ENCODE measurements around the gene JAKMIP1.

The JAKMIP1 gene

GRCh38 chr4:6055436-6055835, 144.9 kb downstream of the JAKMIP1 start:
- H3K27ac Mint-ChIP-seq, result no peak overlapping the region
- ATAC-seq (ENCODE audit: low read depth), result no peak
- no peak for DNase-seq (ENCODE audit: low spot score in 2 of 2)

GRCh38 chr4:6055030-6055429, 145.3 kb downstream of the JAKMIP1 start:
- Mint-ChIP-seq H3K9me3 (peaks cover 3% of the 10 kb centered on the region), H3K4me3 (no peak overlapping the region), H3K27me3 (no peaks in the 10 kb centered on the region), H3K36me3 (no peaks in the 10 kb centered on the region), H3K4me1 (no peaks in the 10 kb centered on the region), H3K27ac (no peak overlapping the region)
- no peak for DNase-seq (ENCODE audit: low spot score in 2 of 2)
- no peak for ATAC-seq (ENCODE audit: low read depth)

More at GRCh38 chr4:6055436-6055835, 144.9 kb downstream of the JAKMIP1 start:
- Mint-ChIP-seq H3K4me1 (no peaks in the 10 kb centered on the region), H3K9me3 (peaks cover 3% of the 10 kb centered on the region), H3K27me3 (no peaks in the 10 kb centered on the region), H3K36me3 (no peaks in the 10 kb centered on the region), H3K4me3 (no peak overlapping the region)

- DNase-seq (ENCODE audit: low spot score in 2 of 2) (no peak), ATAC-seq (ENCODE audit: low read depth) (no peak)
- Mint-ChIP-seq H3K4me3 (no peak overlapping the region), H3K27me3 (no peaks in the 10 kb centered on the region), H3K27ac (no peak overlapping the region), H3K9me3 (peaks cover 3% of the 10 kb centered on the region), H3K4me1 (no peaks in the 10 kb centered on the region), H3K36me3 (no peaks in the 10 kb centered on the region)
Observed at GRCh38 chr4:6054162-6054922, 146.0 kb downstream of the JAKMIP1 start.

DNA sequence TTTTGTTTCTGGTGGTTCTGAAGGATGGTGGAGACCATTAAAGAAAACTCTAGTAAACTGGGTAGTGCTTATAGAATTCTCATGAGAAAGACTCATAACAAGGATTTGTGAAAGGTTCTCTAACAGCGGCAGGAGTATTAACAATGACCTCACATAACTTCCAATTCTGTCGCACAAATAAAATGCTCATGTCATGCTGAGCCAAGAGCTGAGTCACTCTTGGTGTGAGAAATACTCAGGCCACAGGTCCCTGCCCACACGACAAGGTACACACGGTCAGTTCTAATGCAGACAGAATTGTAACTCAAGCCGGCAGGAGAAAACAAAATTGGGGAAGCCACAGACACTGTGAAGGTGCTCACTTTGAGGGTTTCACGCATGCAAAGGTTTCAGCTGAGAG, 147.7 kb downstream of the JAKMIP1 start:
- Mint-ChIP-seq H3K4me3 (no peak overlapping the region), H3K4me1 (no peaks in the 10 kb centered on the region), H3K27ac (no peak overlapping the region), H3K27me3 (no peaks in the 10 kb centered on the region), H3K36me3 (no peaks in the 10 kb centered on the region), H3K9me3 (peaks cover 3% of the 10 kb centered on the region)
- no peak for DNase-seq (ENCODE audit: low spot score in 2 of 2)
- ATAC-seq (ENCODE audit: low read depth), result no peak

GRCh38 chr4:6050551-6050950, 149.8 kb downstream of the JAKMIP1 start:
- DNase-seq (ENCODE audit: low spot score in 2 of 2), result no peak

DNA sequence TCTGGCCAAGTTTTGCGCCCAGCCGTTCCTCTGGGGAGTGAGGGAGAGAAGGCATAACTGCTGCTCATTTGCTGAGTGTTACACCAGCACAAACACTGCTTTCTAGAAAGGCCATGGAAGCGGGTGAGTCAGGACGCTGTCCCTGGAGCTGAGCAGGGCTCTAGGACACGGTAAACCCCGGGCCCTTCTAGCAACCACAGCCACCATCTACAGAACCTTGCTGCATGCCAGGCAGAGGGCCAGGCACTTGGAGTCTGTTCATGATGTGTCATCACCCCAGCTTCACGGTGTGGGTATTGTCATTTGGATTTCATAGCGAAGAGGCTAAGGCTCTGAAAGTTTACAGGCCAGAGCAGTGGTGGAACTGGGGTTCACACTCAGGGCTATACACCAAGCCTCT, 150.4 kb downstream of the JAKMIP1 start:
- Mint-ChIP-seq H3K9me3 (no peaks in the 10 kb centered on the region), H3K27me3 (no peaks in the 10 kb centered on the region), H3K27ac (no peak overlapping the region), H3K4me3 (no peak overlapping the region), H3K4me1 (no peaks in the 10 kb centered on the region), H3K36me3 (no peaks in the 10 kb centered on the region)
- no peak for ATAC-seq (ENCODE audit: low read depth)
- DNase-seq (ENCODE audit: low spot score in 2 of 2), result no peak

More at GRCh38 chr4:6050551-6050950, 149.8 kb downstream of the JAKMIP1 start:
- H3K4me3 Mint-ChIP-seq, result no peak overlapping the region
- H3K27me3 Mint-ChIP-seq, result no peaks in the 10 kb centered on the region
- no peak overlapping the region for H3K27ac Mint-ChIP-seq
- H3K4me1 Mint-ChIP-seq, result no peaks in the 10 kb centered on the region
- ATAC-seq (ENCODE audit: low read depth), result no peak
- H3K9me3 Mint-ChIP-seq, result no peaks in the 10 kb centered on the region
- H3K36me3 Mint-ChIP-seq, result no peaks in the 10 kb centered on the region

DNA sequence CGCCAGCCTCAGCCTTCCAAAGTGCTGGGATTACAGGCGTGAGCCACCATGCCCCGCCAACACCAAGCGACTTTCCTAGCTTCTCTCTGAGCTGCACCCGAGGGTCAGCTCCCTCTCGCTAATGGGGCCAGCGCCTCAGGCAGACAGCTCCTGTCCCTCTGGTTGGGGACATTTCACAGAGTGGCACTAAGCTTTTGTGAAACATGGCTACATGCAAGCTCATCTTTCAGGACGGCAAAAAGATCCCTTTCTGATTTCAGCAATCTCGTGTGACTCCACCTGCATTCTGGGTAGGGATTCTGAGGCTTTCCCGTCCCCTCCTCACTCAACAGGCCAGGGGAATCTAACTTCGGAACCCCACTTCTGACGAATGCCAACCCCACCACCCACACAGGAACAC, 151.1 kb downstream of the JAKMIP1 start:
- no peak overlapping the region for H3K27ac Mint-ChIP-seq
- H3K4me1 Mint-ChIP-seq, result no peaks in the 10 kb centered on the region
- ATAC-seq (ENCODE audit: low read depth) (no peak), DNase-seq (ENCODE audit: low spot score in 2 of 2) (no peak)
- H3K27me3 Mint-ChIP-seq, result peaks cover under 1% of the 10 kb centered on the region
- no peak overlapping the region for H3K4me3 Mint-ChIP-seq
- H3K9me3 Mint-ChIP-seq, result no peaks in the 10 kb centered on the region
- H3K36me3 Mint-ChIP-seq, result no peaks in the 10 kb centered on the region

- Mint-ChIP-seq H3K27ac (no peak overlapping the region), H3K36me3 (no peaks in the 10 kb centered on the region), H3K4me3 (no peak overlapping the region), H3K4me1 (no peaks in the 10 kb centered on the region), H3K9me3 (no peaks in the 10 kb centered on the region), H3K27me3 (peaks cover 5% of the 10 kb centered on the region)
- no peak for ATAC-seq (ENCODE audit: low read depth)
- no peak for DNase-seq (ENCODE audit: low spot score in 2 of 2)
Observed at GRCh38 chr4:6048537-6048936, 151.8 kb downstream of the JAKMIP1 start.

- ATAC-seq (ENCODE audit: low read depth) (no peak), DNase-seq (ENCODE audit: low spot score in 2 of 2) (no peak)
- H3K27ac Mint-ChIP-seq, result no peak overlapping the region
- H3K27me3 Mint-ChIP-seq, result peaks cover 9% of the 10 kb centered on the region
- H3K4me3 Mint-ChIP-seq, result no peak overlapping the region
- no peaks in the 10 kb centered on the region for H3K36me3 Mint-ChIP-seq
- no peaks in the 10 kb centered on the region for H3K4me1 Mint-ChIP-seq
- no peaks in the 10 kb centered on the region for H3K9me3 Mint-ChIP-seq
Observed at GRCh38 chr4:6047130-6047673, 153.1 kb downstream of the JAKMIP1 start.

- no peak overlapping the region for H3K4me3 Mint-ChIP-seq
Observed at GRCh38 chr4:6046526-6047129, 153.7 kb downstream of the JAKMIP1 start.

GRCh38 chr4:6044805-6045204, 155.5 kb downstream of the JAKMIP1 start:
- Mint-ChIP-seq H3K36me3 (no peaks in the 10 kb centered on the region), H3K4me1 (no peaks in the 10 kb centered on the region), H3K4me3 (no peak overlapping the region), H3K27me3 (peaks cover 9% of the 10 kb centered on the region), H3K9me3 (no peaks in the 10 kb centered on the region), H3K27ac (no peak overlapping the region)
- no peak for ATAC-seq (ENCODE audit: low read depth)
- DNase-seq (ENCODE audit: low spot score in 2 of 2), result no peak

More at GRCh38 chr4:6046526-6047129, 153.7 kb downstream of the JAKMIP1 start:
- DNase-seq (ENCODE audit: low spot score in 2 of 2) (no peak), ATAC-seq (ENCODE audit: low read depth) (no peak)
- H3K27me3 Mint-ChIP-seq, result peaks cover 9% of the 10 kb centered on the region
- no peak overlapping the region for H3K27ac Mint-ChIP-seq
- H3K9me3 Mint-ChIP-seq, result no peaks in the 10 kb centered on the region
- no peaks in the 10 kb centered on the region for H3K4me1 Mint-ChIP-seq
- H3K36me3 Mint-ChIP-seq, result no peaks in the 10 kb centered on the region

GRCh38 chr4:6044276-6044675, 156.1 kb downstream of the JAKMIP1 start:
- DNase-seq (ENCODE audit: low spot score in 2 of 2) (no peak), ATAC-seq (ENCODE audit: low read depth) (no peak)
- H3K27ac Mint-ChIP-seq, result no peak overlapping the region

DNA sequence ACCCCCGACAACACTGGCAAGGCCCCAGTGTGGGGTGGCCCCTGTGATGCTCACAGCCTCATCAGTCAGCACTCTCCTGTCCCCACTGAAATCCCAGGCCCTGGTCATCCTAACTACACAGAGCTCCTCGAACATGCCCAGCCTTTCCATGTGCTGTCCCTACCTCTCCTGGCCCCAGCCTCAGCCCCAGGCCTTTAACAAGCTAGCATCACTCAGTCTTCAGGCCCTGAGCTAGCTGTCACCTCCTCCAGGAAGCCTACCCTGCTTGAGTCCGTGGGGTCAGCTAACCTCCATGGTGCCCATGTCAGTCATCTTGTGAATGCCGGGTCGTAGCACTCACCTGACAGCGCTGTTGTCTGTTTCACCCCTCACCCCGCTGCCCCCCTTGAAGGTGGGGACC, 156.5 kb downstream of the JAKMIP1 start:
- H3K4me3 Mint-ChIP-seq, result no peak overlapping the region
- peaks cover 9% of the 10 kb centered on the region for H3K27me3 Mint-ChIP-seq
- H3K36me3 Mint-ChIP-seq, result no peaks in the 10 kb centered on the region
- no peaks in the 10 kb centered on the region for H3K4me1 Mint-ChIP-seq
- H3K27ac Mint-ChIP-seq, result no peak overlapping the region
- no peaks in the 10 kb centered on the region for H3K9me3 Mint-ChIP-seq
- ATAC-seq (ENCODE audit: low read depth), result no peak
- no peak for DNase-seq (ENCODE audit: low spot score in 2 of 2)

More at GRCh38 chr4:6044276-6044675, 156.1 kb downstream of the JAKMIP1 start:
- Mint-ChIP-seq H3K9me3 (no peaks in the 10 kb centered on the region), H3K4me3 (no peak overlapping the region), H3K27me3 (peaks cover 9% of the 10 kb centered on the region), H3K4me1 (no peaks in the 10 kb centered on the region), H3K36me3 (no peaks in the 10 kb centered on the region)

DNA sequence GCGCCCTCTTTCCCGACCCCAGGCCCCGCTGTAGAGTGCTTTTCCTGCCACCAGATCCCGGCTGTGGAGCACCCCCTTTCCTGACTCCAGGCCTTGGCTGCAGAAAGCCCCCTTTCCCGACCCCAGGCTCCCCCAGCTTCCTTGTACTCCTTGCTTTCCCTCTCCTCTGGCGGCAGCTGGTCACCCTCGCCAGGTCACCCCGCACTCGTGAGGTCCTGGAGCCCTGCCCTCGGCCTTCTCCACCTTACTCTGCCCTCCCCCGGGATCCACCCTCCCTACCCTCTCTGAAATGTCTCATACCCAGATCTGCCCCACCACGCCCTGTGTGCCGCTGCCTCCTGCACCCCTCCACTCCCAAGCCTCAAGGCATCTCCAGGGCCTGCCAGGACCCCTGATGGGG, 157.2 kb downstream of the JAKMIP1 start:
- Mint-ChIP-seq H3K36me3 (no peaks in the 10 kb centered on the region), H3K9me3 (no peaks in the 10 kb centered on the region), H3K4me3 (no peak overlapping the region), H3K27ac (no peak overlapping the region), H3K27me3 (peaks cover 9% of the 10 kb centered on the region), H3K4me1 (no peaks in the 10 kb centered on the region)
- no peak for ATAC-seq (ENCODE audit: low read depth)
- DNase-seq (ENCODE audit: low spot score in 2 of 2), result no peak

All from memory B cell (primary cell).